SK-N-SH (cell line): ENCODE data around the gene MACROD2. TPM values are rescaled to one million over a fixed set of nuclear protein-coding genes. Genes with fewer than 3 reads are reported as not detected.

Experiments used
- CTCF ChIA-PET: fragments of 300-600, 350-600 bp; formaldehyde crosslinking; extraction: SDS; loops from one replicate; lab custom pipeline; 2021; lab: Yijun Ruan, JAX
- POLR2A ChIA-PET: fragments of 350-600 bp; sonication (Branson Sonifier 250); formaldehyde crosslinking; extraction: SDS; loops from one replicate; lab custom pipeline; 2020; ENCODE audit warnings: antibody characterized with exemption, inconsistent platforms; lab: Yijun Ruan, JAX
- DNase-seq: peaks from one replicate; pipeline ENCODE4 v3.0.0; 2012
- H2AFZ ChIP-seq: fragments of 200-600 bp; sonication (generic); 2 replicates; pipeline ENCODE4 v1.8.1; 2016; ENCODE audit warnings: antibody characterized with exemption, mild to moderate bottlenecking, low read depth
- H3F3A ChIP-seq: fragments of 200-600 bp; sonication (generic); replicated peaks from 2 replicates; pipeline ENCODE3; 2016; ENCODE audit warnings: antibody characterized with exemption, mild to moderate bottlenecking; ENCODE audit not compliant: insufficient read depth
- H3K27ac ChIP-seq, 2 experiments: fragments of 200-500 bp in 1 of 2; fragments of 200-600 bp in 1 of 2; sonication (Bioruptor generic) in 1 of 2; sonication (generic), shearing (Covaris generic) in 1 of 2; 2 replicates each; pipeline versions ENCODE4 v1.5.1 to v1.6.1; 2014 to 2016; ENCODE audit warnings: low read depth in 2 of 2, inconsistent platforms in 1 of 2, low read length in 1 of 2, mild to moderate bottlenecking in 1 of 2, mixed read lengths in 1 of 2
- H3K27me3 ChIP-seq: fragments of 200-600 bp; sonication (generic), shearing (Covaris generic); 2 replicates; pipeline ENCODE4 v1.6.1; 2016; ENCODE audit warnings: mixed run types; ENCODE audit not compliant: insufficient read depth
- H3K36me3 ChIP-seq, 2 experiments: fragments of 200-500 bp in 1 of 2; fragments of 200-600 bp in 1 of 2; sonication (Bioruptor generic) in 1 of 2; sonication (generic) in 1 of 2; replicated peaks in 1 of 2; 2 replicates each; pipeline versions ENCODE3 to v1.5.1; 2014 to 2016; ENCODE audit warnings: low read length in 1 of 2, mild to moderate bottlenecking in 1 of 2; ENCODE audit not compliant: insufficient read depth in 2 of 2, control insufficient read depth in 1 of 2
- H3K4me1 ChIP-seq, 2 experiments: fragments of 200-500 bp in 1 of 2; fragments of 200-600 bp in 1 of 2; sonication (Bioruptor generic) in 1 of 2; sonication (generic), shearing (Covaris generic) in 1 of 2; 2 replicates each; pipeline versions ENCODE4 v1.5.1 to v1.6.1; 2014 to 2016; ENCODE audit warnings: low read depth in 1 of 2, low read length in 1 of 2, mixed run types in 1 of 2; ENCODE audit not compliant: insufficient read depth in 2 of 2, control insufficient read depth in 1 of 2
- H3K4me2 ChIP-seq: fragments of 200-600 bp; sonication (generic), shearing (Covaris generic); 2 replicates; pipeline ENCODE4 v1.6.1; 2017; ENCODE audit warnings: mixed run types
- H3K4me3 ChIP-seq, 2 experiments: fragments of 200-500 bp in 1 of 2; fragments of 200-600 bp in 1 of 2; sonication (Bioruptor generic) in 1 of 2; sonication (generic), shearing (Covaris generic) in 1 of 2; 2 replicates each; pipeline versions ENCODE4 v1.5.1 to v1.8.1; 2014 to 2016; ENCODE audit warnings: low read depth in 2 of 2, inconsistent platforms in 1 of 2, low read length in 1 of 2, mild to moderate bottlenecking in 1 of 2, mixed read lengths in 1 of 2, moderate library complexity in 1 of 2
- H3K79me2 ChIP-seq: fragments of 200-600 bp; sonication (generic); 2 replicates; pipeline ENCODE4 v1.8.1; 2017; ENCODE audit warnings: mild to moderate bottlenecking; ENCODE audit not compliant: insufficient read depth
- H3K9ac ChIP-seq: fragments of 200-600 bp; sonication (generic); 2 replicates; pipeline ENCODE4 v1.6.1; 2017; ENCODE audit warnings: mixed run types
- H3K9me2 ChIP-seq: fragments of 200-600 bp; sonication (generic); 2 replicates; pipeline ENCODE4 v1.6.1; 2017; ENCODE audit warnings: mixed run types
- H3K9me3 ChIP-seq: fragments of 200-600 bp; sonication (generic); 2 replicates; pipeline ENCODE4 v1.6.1; 2017; ENCODE audit warnings: mixed run types, mild to moderate bottlenecking, moderate library complexity
- H4K20me1 ChIP-seq: fragments of 200-600 bp; sonication (generic); 2 replicates; pipeline ENCODE4 v1.6.1; 2017; ENCODE audit warnings: mild to moderate bottlenecking, mixed run types; ENCODE audit not compliant: insufficient read depth
- CHD2 ChIP-seq: fragments of 150-350 bp; IDR thresholded peaks from 2 replicates; pipeline ENCODE4 v1.6.1; 2018; ENCODE audit warnings: low read length; ENCODE audit not compliant: partially characterized antibody
- EP300 ChIP-seq, 2 experiments: IDR thresholded peaks; 2 replicates each; pipeline versions ENCODE4 v1.4.0 to v1.6.1; 2012; ENCODE audit warnings: borderline replicate concordance in 1 of 2, low read depth in 1 of 2, low read length in 1 of 2
- FOXJ3 ChIP-seq: sonication (generic); formaldehyde crosslinking; IDR thresholded peaks from 2 replicates; pipeline ENCODE4 v1.5.1; 2020; ENCODE audit warnings: mild to moderate bottlenecking, missing genetic modification reagents
- GATA2 ChIP-seq: sonication (generic); formaldehyde crosslinking; IDR thresholded peaks from 2 replicates; pipeline ENCODE4 v1.5.0; 2020; ENCODE audit warnings: mild to moderate bottlenecking, missing genetic modification reagents
- IRF3 ChIP-seq: fragments of 150-350 bp; IDR thresholded peaks from 2 replicates; pipeline ENCODE4 v1.6.1; 2016; ENCODE audit warnings: mild to moderate bottlenecking, low read depth, low read length
- JUND ChIP-seq: IDR thresholded peaks from 2 replicates; pipeline ENCODE4 v1.4.0; 2012
- NRF1 ChIP-seq: IDR thresholded peaks from 2 replicates; pipeline ENCODE4 v1.6.1; 2012; ENCODE audit warnings: low read depth, mild to moderate bottlenecking, low read length
- POLR2AphosphoS5 ChIP-seq: IDR thresholded peaks from 2 replicates; pipeline ENCODE4 v1.6.1; 2012; ENCODE audit warnings: low read depth, low read length
- RAD21 ChIP-seq: IDR thresholded peaks from 2 replicates; pipeline ENCODE4 v1.6.1; 2012; ENCODE audit warnings: mild to moderate bottlenecking, low read length
- RCOR1 ChIP-seq: fragments of 150-350 bp; IDR thresholded peaks from 2 replicates; pipeline ENCODE4 v1.6.1; 2017; ENCODE audit warnings: antibody characterized with exemption, low read length
- REST ChIP-seq: IDR thresholded peaks from 2 replicates; pipeline ENCODE4 v1.6.1; 2012; ENCODE audit warnings: mild to moderate bottlenecking, low read depth, low read length, moderate library complexity
- RFX5 ChIP-seq: IDR thresholded peaks from 2 replicates; pipeline ENCODE4 v1.6.1; 2012; ENCODE audit warnings: mild to moderate bottlenecking, improper control_type of control experiment, low read length
- RXRA ChIP-seq: IDR thresholded peaks from 2 replicates; pipeline ENCODE4 v1.4.0; 2012; ENCODE audit warnings: low read depth, mild to moderate bottlenecking, borderline replicate concordance
- TEAD4 ChIP-seq: IDR thresholded peaks from 2 replicates; pipeline ENCODE4 v1.4.0; 2012; ENCODE audit warnings: mild to moderate bottlenecking, borderline replicate concordance; ENCODE audit not compliant: insufficient read depth
- ZBTB33 ChIP-seq: IDR thresholded peaks from 2 replicates; pipeline ENCODE4 v1.4.0; 2012; ENCODE audit warnings: low read depth, borderline replicate concordance
- whole genome bisulfite sequencing: methylation state at CpG from one replicate; pipeline ENCODE4 v1.1.6; 2017; ENCODE audit warnings: low lambda C conversion rate; 5-methylcytosine and 5-hydroxymethylcytosine counted together
- polyA plus RNA-seq, 3 experiments: library from polyadenylated mRNA; depleted of rRNA; stranded (reverse); fragments of >200 nt; gene quantifications; 2 replicates each; pipeline ENCODE4 v1.2.3, GENCODE V29; 2012

MACROD2 gene
- polyA plus RNA-seq, 1 of the 3 experiments (the other 2 are of a cell fraction): 0.33 TPM

- Histone ChIP-seq H3F3A (no peaks in the 10 kb centered on the region), H4K20me1 (no peaks in the 10 kb centered on the region), H3K9me3 (no peaks in the 10 kb centered on the region; the same call in 1 of the 2 replicates), H3K27ac (no peak overlapping the region), H3K36me3 (no peaks in the 10 kb centered on the region), H3K27me3 (no peaks in the 10 kb centered on the region)
- WGBS: 86% methylated on average over 2 of the region's 2 CpGs
- TF ChIP-seq CHD2: no peak
- no peak for TF ChIP-seq ZBTB33
- TF ChIP-seq EP300 (IDR thresholded peaks at IDR 0.05; ENCODE audit: borderline replicate concordance in 1 of 2, low read depth in 1 of 2, low read length in 1 of 2): no peak
- no peak for TF ChIP-seq JUND
- TF ChIP-seq TEAD4: no peak
- TF ChIP-seq RCOR1: no peak
- no peak for TF ChIP-seq REST
- no peak for TF ChIP-seq FOXJ3
- no peak for TF ChIP-seq IRF3
- no peak for TF ChIP-seq GATA2 (CRISPR knock-in tag)
- no peak for TF ChIP-seq RFX5
- TF ChIP-seq RXRA: no peak
- TF ChIP-seq RAD21: no peak
- no peak for TF ChIP-seq NRF1
- TF ChIP-seq POLR2AphosphoS5: no peak
- TF ChIP-seq, all 33 proteins: peak for 0
- ChIA-PET POLR2A (no interaction called here), CTCF (interaction anchor here (0.8 kb wide), 1 partner anchor 1293 kb away, joined by 3 read pairs; no protein-coding TSS in a partner anchor)
- no peak for DNase-seq
- Histone ChIP-seq H3K4me3 (no peak overlapping the region), H3K79me2 (no peaks in the 10 kb centered on the region), H3K9ac (no peak overlapping the region), H3K9me2 (no peaks in the 10 kb centered on the region), H2AFZ (no peak overlapping the region), H3K4me2 (no peak overlapping the region), H3K4me1 (no peaks in the 10 kb centered on the region; a peak in 1 of 4 replicates)
Observed at GRCh38 chr20:14790190-14790589, 794.9 kb downstream of the MACROD2 start.
